ENCODE data around the gene TBC1D9.

The TBC1D9 gene

GRCh38 chr4:140602714-140603113 is 153.5 kb downstream of the TBC1D9 start:
- TF ChIP-seq, protein P1, sequence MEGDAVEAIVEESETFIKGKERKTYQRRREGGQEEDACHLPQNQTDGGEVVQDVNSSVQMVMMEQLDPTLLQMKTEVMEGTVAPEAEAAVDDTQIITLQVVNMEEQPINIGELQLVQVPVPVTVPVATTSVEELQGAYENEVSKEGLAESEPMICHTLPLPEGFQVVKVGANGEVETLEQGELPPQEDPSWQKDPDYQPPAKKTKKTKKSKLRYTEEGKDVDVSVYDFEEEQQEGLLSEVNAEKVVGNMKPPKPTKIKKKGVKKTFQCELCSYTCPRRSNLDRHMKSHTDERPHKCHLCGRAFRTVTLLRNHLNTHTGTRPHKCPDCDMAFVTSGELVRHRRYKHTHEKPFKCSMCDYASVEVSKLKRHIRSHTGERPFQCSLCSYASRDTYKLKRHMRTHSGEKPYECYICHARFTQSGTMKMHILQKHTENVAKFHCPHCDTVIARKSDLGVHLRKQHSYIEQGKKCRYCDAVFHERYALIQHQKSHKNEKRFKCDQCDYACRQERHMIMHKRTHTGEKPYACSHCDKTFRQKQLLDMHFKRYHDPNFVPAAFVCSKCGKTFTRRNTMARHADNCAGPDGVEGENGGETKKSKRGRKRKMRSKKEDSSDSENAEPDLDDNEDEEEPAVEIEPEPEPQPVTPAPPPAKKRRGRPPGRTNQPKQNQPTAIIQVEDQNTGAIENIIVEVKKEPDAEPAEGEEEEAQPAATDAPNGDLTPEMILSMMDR (IDR thresholded peaks at IDR 0.05; ENCODE audit: low read depth, low read length) = no peak
- TF ChIP-seq EZH2phosphoT487 (IDR thresholded peaks at IDR 0.05; ENCODE audit: low read depth) = no peak
- H3K9me3 ChIP-seq (ENCODE audit: insufficient read depth, low read length) = no peaks in the 10 kb centered on the region
- no peaks in the 10 kb centered on the region for H3K79me2 ChIP-seq (ENCODE audit: low read length)
- H2AFZ ChIP-seq (ENCODE audit: low read depth, low read length) = no peak overlapping the region
- H3K4me2 ChIP-seq (ENCODE audit: low read length) = no peak overlapping the region
- H3K27ac ChIP-seq (ENCODE audit: low read length) = no peak overlapping the region
- peaks cover 20% of the 10 kb centered on the region for H3K27me3 ChIP-seq (ENCODE audit: low read depth, low read length)
- H4K20me1 ChIP-seq (ENCODE audit: insufficient read depth, low read length) = no peaks in the 10 kb centered on the region
- H3K4me3 ChIP-seq (ENCODE audit: low read length) = no peak overlapping the region
- H3K4me1 ChIP-seq (ENCODE audit: low read length) = no peaks in the 10 kb centered on the region
- H3K36me3 ChIP-seq (replicated peaks; ENCODE audit: low read depth, low read length) = no peaks in the 10 kb centered on the region
- no peak overlapping the region for H3K9ac ChIP-seq (ENCODE audit: low read length)

DNA sequence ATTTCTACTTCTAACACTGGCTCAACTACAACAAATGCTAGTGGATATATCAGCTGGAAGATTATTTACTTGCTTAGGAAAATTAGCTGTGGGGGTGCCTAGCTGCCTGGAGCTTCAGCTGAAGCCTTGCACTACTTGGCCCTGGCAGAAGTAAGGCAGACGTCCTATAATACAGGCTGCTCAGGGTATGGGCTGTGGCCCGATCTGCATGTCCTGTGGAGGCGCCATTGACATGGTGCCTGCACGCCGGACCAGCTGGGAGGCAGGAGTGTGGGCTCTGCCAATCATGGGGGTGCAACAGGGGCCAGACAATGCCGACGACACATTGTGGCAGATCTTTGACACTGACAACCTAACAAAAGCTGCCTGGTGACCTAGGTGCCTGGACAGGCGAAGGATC is 155.8 kb downstream of the TBC1D9 start:
- no peak overlapping the region for H2AFZ ChIP-seq (ENCODE audit: low read depth, low read length)
- H3K79me2 ChIP-seq (ENCODE audit: low read length) = no peaks in the 10 kb centered on the region
- no peaks in the 10 kb centered on the region for H3K9me3 ChIP-seq (ENCODE audit: insufficient read depth, low read length)
- no peaks in the 10 kb centered on the region for H3K4me1 ChIP-seq (ENCODE audit: low read length)
- H3K27ac ChIP-seq (ENCODE audit: low read length) = no peak overlapping the region
- H3K4me2 ChIP-seq (ENCODE audit: low read length) = no peak overlapping the region
- H3K36me3 ChIP-seq (replicated peaks; ENCODE audit: low read depth, low read length) = no peaks in the 10 kb centered on the region
- H3K4me3 ChIP-seq (ENCODE audit: low read length) = no peak overlapping the region
- peaks cover 17% of the 10 kb centered on the region for H3K27me3 ChIP-seq (ENCODE audit: low read depth, low read length)
- H4K20me1 ChIP-seq (ENCODE audit: insufficient read depth, low read length) = no peaks in the 10 kb centered on the region
- TF ChIP-seq, protein P1 (IDR thresholded peaks at IDR 0.05; ENCODE audit: low read depth, low read length) = no peak
- TF ChIP-seq EZH2phosphoT487 (IDR thresholded peaks at IDR 0.05; ENCODE audit: low read depth) = no peak
- no peak overlapping the region for H3K9ac ChIP-seq (ENCODE audit: low read length)

DNA sequence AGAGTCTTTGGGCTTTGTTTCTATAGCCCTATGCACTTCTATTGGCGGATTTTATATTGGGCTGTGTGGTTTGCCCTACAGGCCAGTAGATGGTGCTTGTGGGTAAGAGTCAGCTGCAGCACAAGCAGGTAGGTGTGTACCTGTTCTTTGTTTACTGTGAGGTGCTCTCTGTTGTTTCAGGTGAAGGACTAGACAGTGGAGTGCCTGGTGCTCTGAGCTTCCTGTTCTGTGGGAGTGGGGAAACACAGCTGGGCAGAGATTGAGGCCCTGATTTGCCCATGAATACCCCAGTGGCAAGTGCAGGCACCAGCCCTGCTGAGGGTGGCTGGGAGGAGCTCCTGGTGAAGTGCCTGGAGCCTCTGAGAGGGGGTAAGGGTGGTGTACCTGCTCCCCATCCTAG is 161.1 kb downstream of the TBC1D9 start:
- Histone ChIP-seq H3K79me2 (ENCODE audit: low read length) (no peaks in the 10 kb centered on the region), H2AFZ (ENCODE audit: low read depth, low read length) (no peak overlapping the region), H3K4me2 (ENCODE audit: low read length) (no peak overlapping the region), H3K4me1 (ENCODE audit: low read length) (no peaks in the 10 kb centered on the region), H3K36me3 (replicated peaks; ENCODE audit: low read depth, low read length) (no peaks in the 10 kb centered on the region), H3K9me3 (ENCODE audit: insufficient read depth, low read length) (no peaks in the 10 kb centered on the region), H3K27ac (ENCODE audit: low read length) (no peak overlapping the region), H3K27me3 (ENCODE audit: low read depth, low read length) (peaks cover 32% of the 10 kb centered on the region), H3K9ac (ENCODE audit: low read length) (no peak overlapping the region), H4K20me1 (ENCODE audit: insufficient read depth, low read length) (no peaks in the 10 kb centered on the region), H3K4me3 (ENCODE audit: low read length) (no peak overlapping the region)
- TF ChIP-seq EZH2phosphoT487 (IDR thresholded peaks at IDR 0.05; ENCODE audit: low read depth) = no peak
- TF ChIP-seq, protein P1 (IDR thresholded peaks at IDR 0.05; ENCODE audit: low read depth, low read length) = peak; percentile 81

GRCh38 chr4:140584439-140584838 is 171.7 kb downstream of the TBC1D9 start:
- Histone ChIP-seq H3K4me1 (ENCODE audit: low read length) (no peaks in the 10 kb centered on the region), H4K20me1 (ENCODE audit: insufficient read depth, low read length) (no peaks in the 10 kb centered on the region), H3K27ac (ENCODE audit: low read length) (no peak overlapping the region), H3K9ac (ENCODE audit: low read length) (no peak overlapping the region), H3K4me2 (ENCODE audit: low read length) (no peak overlapping the region), H3K36me3 (replicated peaks; ENCODE audit: low read depth, low read length) (no peaks in the 10 kb centered on the region), H3K27me3 (ENCODE audit: low read depth, low read length) (peaks cover 28% of the 10 kb centered on the region), H2AFZ (ENCODE audit: low read depth, low read length) (no peak overlapping the region), H3K79me2 (ENCODE audit: low read length) (no peaks in the 10 kb centered on the region), H3K4me3 (ENCODE audit: low read length) (no peak overlapping the region), H3K9me3 (ENCODE audit: insufficient read depth, low read length) (no peaks in the 10 kb centered on the region)
- no peak for TF ChIP-seq EZH2phosphoT487 (IDR thresholded peaks at IDR 0.05; ENCODE audit: low read depth)
- TF ChIP-seq, protein P1 (IDR thresholded peaks at IDR 0.05; ENCODE audit: low read depth, low read length) = no peak

All from OCI-LY3 (cell line).